ENCODE results near the gene CFLAR.
"Not testable (repeated sequence)": the region's sequence is repeated elsewhere in the genome, so short reads cannot be mapped to it uniquely, and the experiment has no call there.

CFLAR gene

DNA sequence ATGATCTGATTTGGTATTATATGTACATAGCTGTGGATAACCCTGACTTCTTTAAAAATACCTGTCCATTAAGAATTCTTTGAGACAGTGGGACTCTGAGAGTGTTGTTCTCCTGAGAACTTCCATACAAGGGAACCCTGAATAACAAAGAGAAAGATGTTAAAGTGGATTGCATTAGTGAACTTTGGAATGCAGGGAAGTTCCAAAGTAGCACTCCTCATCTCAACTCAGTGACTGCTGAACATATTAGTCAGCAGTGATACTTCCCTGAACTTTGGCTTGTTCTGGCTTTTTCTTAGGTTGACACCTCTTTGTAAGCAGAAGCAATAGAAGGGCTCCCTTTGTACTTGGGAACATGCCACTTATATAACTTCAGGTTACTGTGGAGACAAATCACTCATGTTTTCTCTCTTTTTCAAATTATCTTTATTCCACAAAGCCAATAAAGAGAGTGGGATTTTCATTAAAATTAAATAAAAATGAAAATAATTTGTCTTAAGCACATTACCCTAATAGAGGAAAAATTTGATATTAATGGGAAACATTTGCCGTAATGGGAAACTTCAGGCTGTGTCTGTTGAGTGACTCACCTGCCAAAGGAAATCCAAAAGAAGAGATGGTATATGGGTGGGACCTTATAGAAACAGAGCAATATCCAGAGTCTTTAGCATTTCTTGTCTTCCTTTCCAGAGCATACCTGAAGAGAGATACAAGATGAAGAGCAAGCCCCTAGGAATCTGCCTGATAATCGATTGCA is 33.3 kb downstream of the CFLAR start:
- DNase-seq (ENCODE audit: low spot score) = no peak

DNA sequence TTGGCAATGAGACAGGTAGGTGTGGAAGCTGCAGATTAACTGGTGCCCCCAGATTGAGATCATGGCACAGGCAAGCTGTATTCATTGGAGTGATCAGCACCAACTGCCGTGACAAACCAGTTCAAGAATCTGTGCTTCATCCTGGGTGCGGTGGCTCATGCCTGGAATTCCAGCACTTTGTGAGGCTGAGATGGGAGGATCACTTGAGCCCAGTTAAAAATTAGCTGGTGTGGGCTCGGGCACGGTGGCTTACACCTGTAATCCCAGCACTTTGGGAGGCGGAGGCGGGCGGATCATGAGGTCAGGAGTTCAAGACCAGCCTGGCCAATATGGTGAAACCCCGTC is 33.8 kb downstream of the CFLAR start:
- DNase-seq (ENCODE audit: low spot score) = not testable (repeated sequence)

DNA sequence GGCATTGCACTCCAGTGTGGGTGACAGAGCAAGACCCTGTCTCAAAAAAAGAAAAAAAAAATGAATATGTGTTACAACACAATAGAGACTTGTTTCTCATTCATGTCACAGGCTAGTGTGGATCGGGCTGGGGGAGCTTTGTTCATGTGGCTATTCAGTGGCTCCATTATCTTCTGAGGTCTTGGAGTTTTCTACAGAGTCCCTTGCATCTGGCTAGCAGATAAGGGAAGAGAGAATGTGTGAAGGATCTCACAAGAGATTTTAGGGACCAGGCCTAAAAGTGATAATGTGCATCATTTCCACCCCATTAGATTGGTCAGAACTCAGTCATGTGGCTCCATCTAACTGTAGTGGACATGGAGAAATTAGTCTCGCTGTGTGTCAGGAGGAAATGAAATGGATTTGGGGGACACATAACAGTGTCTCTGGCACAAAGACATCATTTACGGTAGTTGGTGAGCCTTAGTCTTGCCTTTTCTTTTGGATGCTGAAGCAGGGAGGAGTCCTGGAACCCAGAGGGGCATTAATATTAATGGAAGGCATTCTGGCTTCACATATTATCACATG is 34.6 kb downstream of the CFLAR start:
- DNase-seq (ENCODE audit: low spot score) = no peak

DNA sequence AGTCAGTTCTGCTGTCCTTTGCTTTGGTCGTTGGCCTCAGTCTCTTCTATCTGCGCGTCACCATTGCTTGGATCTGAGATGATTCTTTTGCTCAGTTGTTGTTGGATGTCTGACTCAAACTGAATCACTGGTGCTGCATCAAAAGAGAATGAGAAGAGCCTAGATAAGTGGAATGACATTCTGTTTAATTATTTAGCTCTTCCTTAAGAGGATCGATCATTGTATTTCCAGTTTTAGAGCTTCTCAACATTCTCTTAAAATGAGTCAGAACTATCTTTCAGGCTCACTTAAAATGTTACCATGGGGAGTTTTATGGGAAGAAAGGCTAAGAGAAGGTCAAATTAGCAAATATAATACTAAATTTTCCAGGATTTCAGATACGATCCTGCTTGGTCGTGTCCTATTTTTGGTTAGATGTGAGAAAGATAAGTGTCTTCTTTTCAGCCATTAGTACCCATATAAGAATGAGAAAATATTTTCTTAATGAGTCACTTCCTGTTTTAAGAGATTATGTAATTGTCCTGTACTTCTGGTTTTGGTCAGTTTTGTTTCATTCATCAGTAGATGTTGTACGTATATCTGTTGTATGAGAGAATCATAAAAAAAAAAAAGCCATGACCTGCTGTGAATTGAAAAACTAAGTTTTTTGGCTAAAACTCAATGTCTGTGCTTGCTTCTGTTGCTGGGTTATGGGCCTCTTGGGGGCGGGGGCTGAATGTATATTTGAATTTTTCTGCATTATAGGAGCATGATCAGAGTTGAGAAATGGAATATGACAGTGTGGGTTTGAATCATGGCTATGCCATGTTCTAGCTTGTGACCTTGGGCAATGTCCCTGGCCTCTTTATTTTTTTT is 35.4 kb downstream of the CFLAR start:
- DNase-seq (ENCODE audit: low spot score) = no peak

DNA sequence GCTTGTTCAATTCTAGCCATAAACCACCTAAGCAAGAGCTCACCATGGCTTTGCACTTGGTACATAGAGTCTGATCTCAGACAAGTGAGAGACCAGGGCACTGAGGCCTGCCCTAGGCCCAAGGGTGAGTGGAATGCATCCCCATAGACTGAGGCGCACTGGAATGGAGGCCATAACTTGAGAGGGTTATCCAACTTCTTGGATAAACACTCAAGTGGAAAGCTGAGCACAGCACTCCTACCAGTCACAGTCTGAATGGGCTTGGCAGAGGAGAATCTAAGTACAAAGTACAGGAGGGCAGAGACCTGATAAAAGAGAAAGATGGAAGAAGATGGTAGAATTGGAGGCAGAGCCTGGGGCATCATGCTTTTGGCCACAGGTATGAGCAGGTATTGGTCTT is 36.6 kb downstream of the CFLAR start:
- DNase-seq (ENCODE audit: low spot score) = no peak

DNA sequence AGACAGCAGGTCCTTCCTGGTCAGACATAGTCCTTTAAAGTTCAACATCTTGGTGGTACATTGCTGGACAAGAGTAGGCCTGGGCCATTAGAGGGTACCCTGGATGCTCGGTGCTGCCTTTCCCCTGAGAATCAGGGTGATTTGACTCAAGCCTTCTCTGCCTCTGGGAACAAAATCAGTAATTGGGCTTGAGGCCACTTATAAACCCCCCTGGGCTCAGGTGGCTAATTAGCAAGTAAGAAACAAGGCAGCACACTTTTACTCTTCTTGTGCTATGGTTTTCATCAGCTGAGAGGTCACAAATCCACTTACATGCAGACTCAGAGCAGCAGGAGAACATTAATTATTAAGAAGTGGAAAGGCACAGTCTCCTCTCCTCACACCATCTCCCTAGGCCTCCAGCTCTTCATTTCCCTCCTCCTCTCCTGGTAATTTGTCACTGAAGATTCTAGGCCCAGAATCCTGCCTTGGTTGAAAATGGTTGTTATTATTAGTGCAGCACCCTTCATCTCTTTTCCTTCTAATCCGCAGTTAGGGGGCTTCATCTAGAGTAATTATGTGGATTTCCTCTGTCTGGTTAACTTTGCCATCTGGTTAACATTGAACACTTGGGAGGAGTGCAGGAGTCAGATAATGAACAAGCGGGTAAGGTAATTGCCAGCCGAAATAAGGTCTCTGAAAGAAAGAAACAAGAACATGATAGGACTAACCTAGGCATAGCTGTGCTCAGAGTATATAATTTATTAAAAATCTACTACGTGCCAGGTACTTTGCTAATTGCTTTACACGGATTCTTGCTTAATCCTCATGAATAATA is 37.2 kb downstream of the CFLAR start:
- DNase-seq (ENCODE audit: low spot score) = no peak

DNA sequence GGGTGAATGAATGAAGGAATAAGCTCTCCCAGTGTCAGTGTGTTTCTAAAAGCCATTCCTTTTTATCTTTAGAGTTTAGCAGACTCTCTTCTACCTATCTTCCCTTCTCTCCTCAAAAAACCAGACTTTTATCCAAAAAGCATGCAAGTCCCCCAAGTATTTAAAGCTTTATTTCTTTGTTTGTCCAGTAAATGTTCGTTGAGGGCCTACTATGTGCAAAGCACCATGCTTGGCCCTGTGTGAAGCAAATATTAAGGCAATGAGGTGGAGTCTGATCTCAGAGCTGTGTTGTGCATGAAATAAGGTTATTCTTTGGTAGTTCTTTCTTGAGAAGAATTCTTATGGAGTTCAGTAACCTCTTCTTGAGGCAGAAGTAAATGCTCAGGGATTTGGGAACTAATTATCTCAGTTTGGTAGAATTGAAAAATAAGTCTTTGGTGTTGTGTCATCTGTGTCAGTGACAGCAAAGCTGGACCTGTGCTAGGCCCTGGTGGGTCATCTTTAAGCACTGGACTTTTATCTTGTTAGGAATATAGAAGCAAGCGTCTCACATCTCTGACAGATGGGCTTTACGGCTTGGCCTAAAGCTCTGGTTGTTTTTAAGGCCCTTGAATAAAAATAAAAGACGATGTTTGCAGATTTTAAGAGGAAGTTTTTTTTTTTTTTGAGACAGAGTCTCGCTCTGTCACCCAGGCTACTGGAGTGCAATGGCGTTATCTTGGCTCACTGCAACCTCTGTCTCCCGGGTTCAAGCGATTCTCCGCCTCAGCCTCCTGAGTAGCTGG is 38.8 kb downstream of the CFLAR start:
- no peak for DNase-seq (ENCODE audit: low spot score)

DNA sequence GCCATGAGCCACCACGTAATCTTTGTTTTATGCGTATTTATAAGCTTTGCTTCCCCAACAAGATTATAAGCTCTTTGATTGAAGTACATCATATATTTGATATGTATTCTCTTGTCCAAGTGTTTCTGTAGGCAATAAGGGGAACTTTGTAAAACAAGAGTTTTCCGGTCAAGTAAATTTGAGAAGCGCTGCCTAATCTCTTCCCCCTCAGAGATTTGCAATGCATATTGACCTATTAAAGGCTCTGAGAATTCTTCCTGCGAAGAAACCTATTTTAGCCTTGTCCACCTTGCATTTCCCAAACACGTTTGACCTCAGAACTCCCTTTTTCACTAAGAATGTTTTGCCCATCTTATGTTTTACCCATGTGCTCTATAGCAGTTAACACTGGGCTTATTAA is 40.1 kb downstream of the CFLAR start:
- DNase-seq (ENCODE audit: low spot score) = no peak

DNA sequence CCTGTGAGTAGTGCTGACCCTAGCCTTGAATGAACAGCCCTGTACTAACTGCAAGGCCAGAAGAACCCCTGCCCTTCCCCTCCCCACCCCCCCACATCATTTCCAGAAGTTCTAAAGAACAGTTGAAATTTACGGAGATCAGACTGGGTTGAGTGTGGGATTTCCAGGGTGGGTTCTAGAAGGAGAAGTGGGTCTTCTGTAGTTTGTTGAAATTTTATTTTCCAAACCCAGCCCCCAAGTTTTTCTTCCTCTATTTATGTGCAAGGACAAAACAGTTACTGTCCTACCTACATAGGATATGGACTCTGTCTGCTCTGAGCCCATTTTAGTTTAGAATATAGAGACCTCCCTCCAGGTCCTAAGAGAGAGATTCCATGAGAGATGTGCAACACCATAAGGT is 40.7 kb downstream of the CFLAR start:
- no peak for DNase-seq (ENCODE audit: low spot score)

DNA sequence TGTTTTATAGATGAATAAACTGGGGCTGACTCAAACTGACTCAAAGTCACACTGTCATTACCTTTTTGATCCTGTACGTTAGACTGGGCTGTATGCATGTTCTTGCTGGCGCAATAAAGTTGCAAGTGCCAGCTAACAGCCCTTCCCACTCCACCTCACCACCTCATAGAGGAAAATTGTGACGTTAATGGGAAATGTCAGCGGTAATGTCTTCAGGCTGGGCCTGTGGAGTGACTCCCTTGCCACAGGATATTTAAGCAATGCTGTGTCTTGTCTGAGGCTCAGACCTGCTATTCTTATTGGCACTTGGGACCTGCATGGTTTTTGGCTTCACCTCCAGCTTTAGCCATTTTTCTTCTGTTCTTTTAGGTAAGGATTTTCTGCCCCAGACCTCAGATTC is 41.7 kb downstream of the CFLAR start:
- DNase-seq (ENCODE audit: low spot score) = no peak

DNA sequence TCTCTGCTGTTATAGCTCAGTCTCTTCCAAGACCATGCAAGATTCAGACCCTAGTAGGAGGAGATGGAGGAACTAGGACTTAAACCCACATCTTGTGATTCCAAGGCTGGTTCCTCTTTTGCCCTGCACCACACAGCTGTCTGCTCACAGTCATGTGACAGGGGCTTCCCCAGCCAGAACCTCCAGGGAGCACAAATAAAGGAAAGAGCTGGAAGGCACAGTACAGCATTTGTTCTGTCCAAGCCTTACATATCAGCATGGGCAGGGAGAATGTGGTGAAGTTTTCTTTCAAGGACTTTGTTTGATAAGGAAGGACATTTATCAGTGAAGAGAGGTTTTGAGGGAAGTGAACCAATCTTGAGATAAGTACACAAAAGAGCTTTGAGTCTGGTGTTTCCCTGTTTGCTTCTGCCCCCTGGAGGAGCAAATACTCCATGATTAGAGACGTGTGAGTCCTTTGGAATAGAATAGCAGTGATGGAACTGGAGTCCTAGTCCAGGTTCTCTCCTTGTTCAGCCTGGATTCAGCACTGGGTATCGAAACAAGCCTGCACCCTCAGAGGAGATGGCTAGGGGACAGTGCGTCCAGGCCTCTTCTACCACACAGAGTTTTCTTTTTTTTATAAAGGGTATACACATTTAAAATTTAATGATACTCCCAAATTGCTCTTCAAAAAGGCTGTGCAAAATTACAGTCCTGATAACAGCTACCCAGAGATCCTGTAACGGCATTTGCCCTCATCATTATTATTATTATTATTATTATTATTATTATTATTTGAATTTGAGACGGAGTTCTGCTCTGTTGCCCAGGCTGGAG is 42.4 kb downstream of the CFLAR start:
- peak; percentile 74 for DNase-seq (ENCODE audit: low spot score)

DNA sequence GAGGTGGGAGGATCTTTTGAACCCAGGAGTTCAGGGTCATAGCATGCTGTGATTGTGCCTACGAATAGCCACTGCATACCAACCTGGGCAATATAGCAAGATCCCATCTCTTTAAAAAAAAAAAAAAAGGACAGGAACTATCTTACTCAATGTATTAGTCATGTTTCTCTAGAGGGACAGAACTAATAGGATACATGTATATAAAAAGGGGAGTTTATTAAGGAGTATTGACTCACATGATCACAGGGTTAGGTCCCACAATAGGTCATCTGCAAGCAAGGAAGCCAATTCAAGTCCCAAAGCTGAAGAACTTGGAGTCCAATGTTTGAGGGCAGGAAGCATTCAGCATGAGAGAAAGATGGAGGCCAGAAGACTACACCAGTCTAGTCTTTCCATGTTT is 48.2 kb downstream of the CFLAR start:
- no peak for DNase-seq (ENCODE audit: low spot score)

DNA sequence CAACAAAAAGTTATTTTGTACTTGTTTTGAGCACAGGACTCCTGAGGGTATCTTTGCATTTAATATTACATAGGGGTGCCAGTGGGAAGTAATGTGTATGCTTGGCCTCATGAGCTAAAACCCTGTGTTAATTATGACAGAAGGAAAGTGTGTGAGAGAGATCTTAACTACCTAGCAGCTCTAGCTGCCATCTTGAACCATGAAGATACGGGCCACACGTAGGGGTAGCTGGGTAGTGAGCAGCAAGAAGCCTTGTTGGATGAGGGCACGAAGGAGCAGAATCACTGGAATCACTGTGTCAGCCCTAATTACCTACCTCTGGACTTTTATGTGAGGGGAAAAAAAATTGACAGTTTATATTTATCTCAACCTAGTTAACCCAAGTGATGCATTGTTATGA is 51.6 kb downstream of the CFLAR start:
- no peak for DNase-seq (ENCODE audit: low spot score)

DNA sequence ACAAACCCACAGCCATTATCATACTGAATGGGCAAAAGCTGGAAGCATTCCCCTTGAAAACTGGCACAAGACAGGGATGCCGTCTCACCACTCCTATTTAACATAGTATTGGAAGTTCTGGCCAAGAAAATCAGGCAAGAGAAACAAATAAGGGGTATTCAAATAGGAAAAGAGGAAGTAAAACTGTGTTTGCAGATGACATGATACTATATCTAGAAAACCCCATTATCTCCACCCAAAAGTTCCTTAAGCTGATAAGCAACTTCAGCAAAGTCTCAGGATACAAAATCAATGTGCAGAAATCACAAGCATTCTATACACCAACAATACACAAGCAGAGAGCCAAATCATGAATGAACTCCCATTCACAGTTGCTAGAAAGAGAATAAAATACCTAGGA is 52.5 kb downstream of the CFLAR start:
- DNase-seq (ENCODE audit: low spot score) = not testable (repeated sequence)

DNA sequence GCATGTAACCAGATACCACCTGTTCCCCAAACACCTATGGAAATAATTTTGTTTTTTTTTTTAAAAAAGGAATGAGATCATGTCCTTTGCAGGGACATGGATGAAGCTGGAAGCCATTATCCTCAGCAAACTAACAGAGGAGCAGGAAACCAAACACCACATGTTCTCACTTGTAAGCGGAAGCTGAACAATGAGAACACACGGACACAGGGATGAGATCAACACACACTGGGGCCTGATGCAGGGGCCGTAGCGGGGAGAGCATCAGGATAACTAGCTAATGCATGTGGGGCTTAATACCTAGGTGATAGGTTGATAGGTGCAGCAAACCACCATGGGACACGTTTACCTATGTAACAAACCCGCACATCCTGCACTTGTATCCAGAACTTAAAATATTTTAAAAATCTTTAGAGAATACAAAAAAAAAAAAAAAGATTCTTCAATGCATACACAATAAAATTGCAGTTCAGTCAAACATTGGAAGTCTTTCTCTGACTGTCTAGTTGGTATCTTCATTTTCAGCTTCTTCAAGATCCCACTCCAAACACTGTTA is 55.4 kb downstream of the CFLAR start:
- no peak for DNase-seq (ENCODE audit: low spot score)

DNA sequence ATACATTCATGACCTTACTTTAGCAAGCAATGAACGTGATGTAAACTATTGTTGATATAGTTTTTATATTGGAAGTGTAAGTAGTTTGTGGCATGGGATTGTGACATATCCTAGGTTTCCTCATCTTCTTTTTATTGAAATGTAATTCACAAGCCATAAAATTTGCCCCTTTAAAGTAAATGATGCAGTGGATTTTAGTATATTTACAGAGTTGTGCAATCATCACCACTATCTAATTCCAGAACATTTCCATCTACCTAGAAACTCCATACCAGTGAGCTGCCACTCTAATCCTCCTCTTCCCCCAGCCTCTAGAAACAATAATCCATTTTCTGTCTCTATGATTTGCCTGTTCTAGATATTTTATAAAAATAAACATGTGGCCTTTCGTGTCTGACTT is 56.3 kb downstream of the CFLAR start:
- DNase-seq (ENCODE audit: low spot score) = no peak

DNA sequence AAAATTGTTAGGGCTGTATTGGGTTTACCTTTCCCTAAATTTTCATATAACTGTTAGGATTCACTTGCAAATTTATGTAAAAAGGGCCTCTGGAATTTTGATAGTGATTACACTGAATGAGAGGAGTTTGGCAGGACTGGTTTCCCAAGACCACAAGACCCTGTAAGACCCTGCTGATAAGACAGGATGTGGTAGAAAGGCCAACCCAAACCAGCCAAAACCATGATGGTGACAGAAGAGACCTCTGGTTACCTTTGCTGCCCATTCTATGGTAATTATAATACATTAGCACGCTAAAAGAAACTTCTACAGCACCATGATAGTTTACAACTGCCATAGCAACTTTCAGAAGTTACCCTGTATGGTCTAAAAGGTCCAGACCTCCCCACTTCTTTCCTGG is 58.7 kb downstream of the CFLAR start:
- DNase-seq (ENCODE audit: low spot score) = no peak

DNA sequence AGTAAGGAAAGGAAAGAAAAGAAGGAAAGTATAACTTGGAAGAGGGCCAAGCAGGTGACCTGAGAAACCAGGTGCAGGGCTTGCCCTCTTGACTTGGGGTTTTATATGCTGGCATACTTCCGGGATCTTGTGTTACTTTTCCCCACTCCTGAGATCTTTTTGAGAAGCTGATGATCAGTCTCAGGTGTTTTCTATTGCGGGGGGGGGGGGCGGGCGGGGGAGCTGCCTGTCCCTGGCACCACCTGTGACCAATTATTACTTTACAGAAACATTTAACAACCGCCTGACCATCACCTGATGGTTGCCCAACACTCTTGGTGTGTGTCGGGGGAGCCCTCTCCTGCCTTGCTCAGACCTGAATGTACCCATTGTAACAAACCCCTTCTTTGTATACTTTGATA is 60.1 kb downstream of the CFLAR start:
- DNase-seq (ENCODE audit: low spot score) = no peak

DNA sequence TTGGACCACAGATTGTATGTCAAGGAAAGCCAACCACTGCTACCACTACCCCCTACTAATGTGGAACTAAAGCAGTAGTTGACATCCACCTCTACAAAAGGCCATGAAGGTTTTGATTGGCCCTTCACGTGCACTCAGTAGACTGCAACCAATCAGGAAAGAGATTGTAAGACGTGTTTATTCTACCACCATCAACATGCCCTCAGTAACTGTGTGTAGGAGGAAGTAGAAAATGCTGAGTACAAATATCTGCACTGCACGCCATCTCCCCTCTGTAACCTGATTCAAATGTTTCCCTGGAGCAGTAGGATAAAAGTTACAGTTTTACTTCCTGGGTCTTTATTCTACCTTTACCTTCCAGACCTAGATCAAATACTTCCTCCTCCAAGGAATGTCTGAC is 64.0 kb downstream of the CFLAR start:
- DNase-seq (ENCODE audit: low spot score) = no peak

DNA sequence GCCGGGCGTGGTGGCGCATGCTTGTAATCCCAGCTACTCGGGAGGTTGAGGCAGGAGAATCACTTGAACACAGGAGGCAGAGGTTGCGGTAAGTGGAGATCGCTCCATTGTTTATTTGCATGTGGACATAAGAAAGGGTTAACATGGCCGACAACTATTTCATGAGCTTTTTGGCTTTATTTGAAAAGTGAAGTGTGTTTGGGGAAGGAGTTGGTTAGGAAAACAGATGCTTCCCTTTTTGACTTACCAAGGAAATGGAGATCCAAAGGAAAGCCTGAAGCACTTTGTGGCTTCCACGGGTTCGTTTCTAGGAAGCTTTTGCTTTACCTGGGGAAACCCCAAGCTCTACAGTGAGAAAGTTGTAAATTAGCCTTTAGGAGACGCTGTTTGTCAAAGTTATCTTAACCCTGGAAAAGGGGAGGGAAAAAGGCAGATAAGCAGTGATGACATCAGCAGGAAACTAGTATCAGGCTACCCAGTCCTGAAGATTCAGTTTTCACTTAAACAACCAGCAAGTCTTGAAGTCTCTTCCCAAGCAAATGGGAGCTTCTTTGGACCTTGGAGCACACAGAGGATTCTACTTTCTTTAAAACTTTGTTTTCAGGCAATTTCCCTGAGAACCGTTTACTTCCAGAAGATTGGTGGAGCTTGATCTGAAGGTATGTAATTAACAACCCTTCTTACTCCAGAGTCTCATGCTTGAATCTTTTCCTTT is 66.8 kb downstream of the CFLAR start, which contains the start of gene CASP10:
Gene CASP10, plus strand, starts transcription at position 492 of the 715 bp plus-strand sequence. CDS start 2,637 bp downstream, outside the sequence.
- DNase-seq (ENCODE audit: low spot score) = peak; percentile 49
